Pancreas (tissue), 10 donors: ENCODE data around the gene DUSP14. TPM values are rescaled to one million over a fixed set of nuclear protein-coding genes. Genes with fewer than 3 reads are reported as not detected.
A peak's percentile ranks its signal among the peaks of the same experiment; 100 is the strongest.

Experiments used
- ATAC-seq, 4 donors: fragments of 200-7000 bp; cut with Tn5 transposase; one replicate each; pipeline versions ENCODE4 v1.8.0 to v1.9.1; 2020; ENCODE audit warnings: mild to moderate bottlenecking in 4 of 4, moderate library complexity in 4 of 4
- DNase-seq, 6 donors: peaks; one replicate each; pipeline ENCODE4 v3.0.0-alpha.2; 2020
- FAIRE-seq: peaks from 2 replicates; lab custom pipeline; 2012; peaks lifted over from hg19 to GRCh38; lab: Jason Lieb, UNC
- H3K27ac ChIP-seq, 4 donors: fragments of 200-600 bp; sonication (generic); 1 replicate in 3 of 4; 2 replicates in 1 of 4; pipeline versions ENCODE4 v1.5.0 to v1.8.0; 2020
- H3K27me3 ChIP-seq, 4 donors: fragments of 200-600 bp; one replicate each; pipeline ENCODE4 v1.8.0; 2021
- H3K36me3 ChIP-seq, 3 donors: fragments of 200-600 bp; sonication (generic) in 1 of 3; one replicate each; pipeline versions ENCODE4 v1.5.0 to v1.8.0; 2020 to 2021
- H3K4me1 ChIP-seq, 3 donors: fragments of 200-600 bp; one replicate each; pipeline ENCODE4 v1.8.0; 2021
- H3K4me3 ChIP-seq, 4 donors: fragments of 200-600 bp; sonication (generic) in 2 of 4; one replicate each; pipeline versions ENCODE4 v1.5.0 to v1.8.0; 2020 to 2021
- H3K9me3 ChIP-seq, 4 donors: fragments of 200-600 bp; one replicate each; pipeline ENCODE4 v1.8.0; 2021
- WGBS, 2 donors: extraction: QIAGEN DNeasy Blood & Tissue Kit; methylation state at CpG; one replicate each; pipeline ENCODE4 v1.1.7; 2013; 5-methylcytosine and 5-hydroxymethylcytosine counted together
- intact Hi-C, 3 donors: fragments of 100-400 bp; cut with DNase I; formaldehyde crosslinking; loops; one replicate each; pipeline versions ENCODE4 v1.11.1 to v1.14.2; 2022
- polyA plus RNA-seq, 2 donors: library from polyadenylated mRNA; stranded (reverse); fragments of 200-250 nt; gene quantifications; one replicate each; pipeline ENCODE4 v1.2.3, GENCODE V29; 2013
- total RNA-seq, 6 donors: library from RNA; stranded (reverse); fragmentation: NEBNext Ultra II Directional in 4 of 6; extraction: Animal tissue kit (Norgen Biotek cat#: 25700) in 4 of 6; gene quantifications; one replicate each; pipeline versions ENCODE4 v1.2.1 to v1.2.4, GENCODE V29; 2021 to 2023
- TF ChIP-seq, protein P1 (sequence below), 4 donors: fragments of 200-600 bp; sonication (generic) in 3 of 4; IDR thresholded peaks; one replicate each; pipeline versions ENCODE4 v1.5.0 to v1.8.0; 2021; ENCODE audit warnings: antibody characterized with exemption in 4 of 4
- donor health status: healthy with polysubstance abuse.
- donor health status: DM: no; HTN: no; CAD: no; lungs with moderate emphysema.
- donor health status: DM: no; HTN: no; CAD: no.
- donor health status: control.
- donor health status: control.
- donor health status: Bipolar disorder and iron deficiency.
- donor health status: DM: yes; HTN: yes; CAD: no.
- donor health status: DM: no; HTN: no; CAD: no.
- donor health status: DM: no; HTN: no; CAD: no.
- donor health status: DM: yes; HTN: yes; CAD: no.

The DUSP14 gene
- total and polyA plus RNA-seq, 8 donors, result 2.7 to 6.4 (median 4.4) TPM

DNA sequence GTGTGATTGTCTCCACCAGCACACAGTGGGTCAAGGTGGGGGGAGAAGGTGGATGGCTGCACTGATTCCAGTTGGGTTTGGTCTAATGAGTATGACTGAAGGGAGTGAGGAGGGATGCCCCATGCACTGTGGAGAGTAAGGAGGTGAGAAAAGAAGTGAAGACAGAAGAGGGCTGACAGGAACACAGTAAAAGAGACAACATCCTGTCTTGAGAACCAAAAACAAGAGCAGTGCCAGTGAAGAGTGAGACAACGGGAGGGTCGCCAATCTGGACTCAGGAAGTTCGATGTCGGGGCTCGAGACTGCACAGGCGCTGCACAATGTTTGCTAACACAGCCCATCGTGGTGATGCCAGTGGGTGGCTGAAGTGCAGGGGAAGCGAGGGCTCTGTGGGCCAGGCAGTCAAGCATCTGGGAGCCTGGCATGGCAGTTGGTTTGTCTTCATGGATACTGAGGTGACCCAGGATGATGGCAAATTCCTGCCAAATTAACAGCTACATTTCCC, 34.1 kb downstream of the DUSP14 start:
- peaks cover 0 to 18% (median 8%) of the 10 kb centered on the region in 3 donors for H3K36me3 ChIP-seq
- H3K9me3 ChIP-seq, result no peaks in the 10 kb centered on the region
- no peak overlapping the region for H3K4me3 ChIP-seq
- FAIRE-seq, result no peak
- no peak for DNase-seq
- H3K27me3 ChIP-seq, result no peaks in the 10 kb centered on the region
- no peaks in the 10 kb centered on the region for H3K4me1 ChIP-seq
- ATAC-seq, result no peak
- WGBS, 2 donors, result 90 to 91% methylated on average over 8 of the region's 8 CpGs
- TF ChIP-seq, protein P1, sequence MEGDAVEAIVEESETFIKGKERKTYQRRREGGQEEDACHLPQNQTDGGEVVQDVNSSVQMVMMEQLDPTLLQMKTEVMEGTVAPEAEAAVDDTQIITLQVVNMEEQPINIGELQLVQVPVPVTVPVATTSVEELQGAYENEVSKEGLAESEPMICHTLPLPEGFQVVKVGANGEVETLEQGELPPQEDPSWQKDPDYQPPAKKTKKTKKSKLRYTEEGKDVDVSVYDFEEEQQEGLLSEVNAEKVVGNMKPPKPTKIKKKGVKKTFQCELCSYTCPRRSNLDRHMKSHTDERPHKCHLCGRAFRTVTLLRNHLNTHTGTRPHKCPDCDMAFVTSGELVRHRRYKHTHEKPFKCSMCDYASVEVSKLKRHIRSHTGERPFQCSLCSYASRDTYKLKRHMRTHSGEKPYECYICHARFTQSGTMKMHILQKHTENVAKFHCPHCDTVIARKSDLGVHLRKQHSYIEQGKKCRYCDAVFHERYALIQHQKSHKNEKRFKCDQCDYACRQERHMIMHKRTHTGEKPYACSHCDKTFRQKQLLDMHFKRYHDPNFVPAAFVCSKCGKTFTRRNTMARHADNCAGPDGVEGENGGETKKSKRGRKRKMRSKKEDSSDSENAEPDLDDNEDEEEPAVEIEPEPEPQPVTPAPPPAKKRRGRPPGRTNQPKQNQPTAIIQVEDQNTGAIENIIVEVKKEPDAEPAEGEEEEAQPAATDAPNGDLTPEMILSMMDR (IDR thresholded peaks at IDR 0.05), result no peak
- no peak overlapping the region for H3K27ac ChIP-seq
- intact Hi-C loops, result no loop called here

DNA sequence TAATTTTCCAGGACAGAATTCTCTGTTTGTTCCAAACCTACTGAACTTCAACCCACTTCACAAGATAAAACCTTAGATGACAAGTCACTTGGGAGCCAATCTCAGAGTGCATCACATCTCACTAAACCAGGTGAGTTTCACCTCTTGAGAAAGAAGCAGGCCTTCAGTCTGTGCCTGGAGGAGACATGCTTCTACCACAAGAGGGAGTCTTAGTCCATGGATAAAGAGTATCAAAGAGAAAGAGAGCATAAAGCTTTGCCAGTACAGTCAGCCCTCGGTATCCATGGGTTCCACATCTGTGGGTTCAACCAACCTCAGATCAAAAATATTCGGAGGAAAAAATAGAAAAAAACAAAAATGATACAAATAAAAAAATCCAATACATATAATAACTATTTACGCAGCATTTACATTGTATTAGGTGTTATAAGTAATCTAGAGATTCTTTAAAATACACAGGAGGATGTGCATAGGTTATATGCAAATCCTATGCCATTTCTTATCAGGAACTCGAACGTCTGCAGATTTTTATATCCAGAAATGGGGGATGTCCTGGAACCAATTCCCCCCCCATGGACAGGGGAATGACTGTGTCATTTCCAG, 37.7 kb downstream of the DUSP14 start:
- TF ChIP-seq, protein P1 (IDR thresholded peaks at IDR 0.05), result peak in 3 of 4 donors; percentile 17 to 42 (median 37)
- H3K4me1 ChIP-seq, result no peaks in the 10 kb centered on the region
- peaks cover 0 to 10% (median 0%) of the 10 kb centered on the region in 3 donors for H3K36me3 ChIP-seq
- ATAC-seq (peak in 3 of 4 donors; percentile 80 to 89 (median 87)), DNase-seq (no peak), FAIRE-seq (no peak)
- H3K4me3 ChIP-seq, result no peak overlapping the region
- no peaks in the 10 kb centered on the region for H3K27me3 ChIP-seq
- H3K9me3 ChIP-seq, result no peaks in the 10 kb centered on the region
- 51 to 56% methylated on average over 5 of the region's 5 CpGs for WGBS, 2 donors
- no peak overlapping the region for H3K27ac ChIP-seq
- intact Hi-C loops, result no loop called here

DNA sequence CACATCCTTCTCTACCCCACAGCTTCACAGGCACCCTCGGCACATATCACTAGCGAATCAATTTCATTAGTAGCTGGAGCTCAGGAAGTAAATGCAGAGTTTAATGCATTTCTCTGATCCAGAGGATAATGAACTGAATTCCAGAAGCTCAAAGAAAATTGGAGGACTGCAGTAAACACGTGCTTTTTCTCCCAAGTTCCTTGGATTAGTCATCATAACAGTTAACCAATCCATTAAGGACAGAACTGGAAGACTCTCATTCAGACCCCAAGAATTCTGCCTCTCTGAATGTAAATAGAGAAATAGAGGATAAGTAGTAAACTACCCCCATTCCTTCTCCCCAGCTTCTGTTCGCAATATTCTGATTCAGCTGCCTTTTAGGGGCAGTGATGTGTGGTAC, 40.7 kb downstream of the DUSP14 start:
- no peaks in the 10 kb centered on the region for H3K9me3 ChIP-seq
- no peak overlapping the region for H3K4me3 ChIP-seq
- WGBS, 2 donors, result 89 to 94% methylated on average over 4 of the region's 4 CpGs
- ATAC-seq, result no peak
- H3K36me3 ChIP-seq, result peaks cover 0 to 20% (median 0%) of the 10 kb centered on the region in 3 donors
- no peaks in the 10 kb centered on the region for H3K4me1 ChIP-seq
- TF ChIP-seq, protein P1 (IDR thresholded peaks at IDR 0.05), result no peak
- no peak for DNase-seq
- FAIRE-seq, result no peak
- no peak overlapping the region for H3K27ac ChIP-seq
- H3K27me3 ChIP-seq, result no peaks in the 10 kb centered on the region
- intact Hi-C loops, result no loop called here

DNA sequence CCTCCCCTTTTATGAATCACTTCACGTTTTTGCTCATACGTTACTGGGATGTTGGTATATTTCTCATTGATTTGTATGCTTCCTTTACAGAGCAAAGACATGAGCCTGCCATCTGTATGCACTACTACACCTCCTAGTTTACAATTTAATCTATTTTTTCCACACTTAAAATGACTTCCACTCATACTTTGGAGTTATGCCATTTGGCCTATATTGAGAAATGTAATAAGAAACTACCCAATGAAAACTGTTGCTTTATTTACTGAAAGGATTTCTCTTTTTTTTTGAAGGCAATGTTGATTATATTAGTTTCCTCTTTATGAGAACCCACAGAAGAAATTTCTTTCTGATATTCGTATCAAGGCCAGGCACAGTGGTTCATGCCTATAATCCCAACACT, 43.1 kb downstream of the DUSP14 start:
- Histone ChIP-seq H3K27me3 (no peaks in the 10 kb centered on the region), H3K4me1 (no peaks in the 10 kb centered on the region), H3K4me3 (no peak overlapping the region), H3K27ac (no peak overlapping the region), H3K9me3 (no peaks in the 10 kb centered on the region), H3K36me3 (peaks cover 0 to 42% (median 8%) of the 10 kb centered on the region in 3 donors)
- intact Hi-C loops, result no loop called here
- 86 to 91% methylated on average over 3 of the region's 3 CpGs for WGBS, 2 donors
- TF ChIP-seq, protein P1 (IDR thresholded peaks at IDR 0.05), result no peak
- FAIRE-seq, result no peak
- no peak for DNase-seq
- ATAC-seq, result no peak

DNA sequence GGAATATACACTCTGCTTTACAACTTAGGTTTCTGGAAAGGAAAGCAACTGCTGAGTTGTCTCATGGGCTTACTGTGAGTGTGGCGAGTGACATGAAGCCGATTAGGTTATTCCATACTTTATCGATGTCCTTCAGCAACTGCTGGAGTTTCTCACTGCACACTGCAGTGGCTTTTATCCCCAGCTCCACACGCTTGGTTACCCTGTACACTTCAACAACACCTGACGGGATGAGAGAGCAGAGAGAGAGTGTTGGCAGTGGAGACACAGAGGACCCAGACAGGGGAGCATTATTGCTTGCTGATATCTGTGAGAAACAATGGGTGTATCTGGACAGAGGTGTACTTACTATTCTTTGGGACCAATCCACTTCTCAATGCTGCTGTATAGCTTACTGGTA, 46.2 kb downstream of the DUSP14 start:
- 84 to 92% methylated on average over 5 of the region's 5 CpGs for WGBS, 2 donors
- intact Hi-C loops, result no loop called here
- Histone ChIP-seq H3K9me3 (no peaks in the 10 kb centered on the region), H3K4me3 (no peak overlapping the region), H3K27me3 (no peaks in the 10 kb centered on the region), H3K36me3 (peaks cover 0 to 68% (median 21%) of the 10 kb centered on the region in 3 donors), H3K4me1 (no peaks in the 10 kb centered on the region), H3K27ac (no peak overlapping the region)
- DNase-seq (no peak), ATAC-seq (no peak), FAIRE-seq (no peak)
- TF ChIP-seq, protein P1 (IDR thresholded peaks at IDR 0.05), result no peak
